ENCODE results near the gene ZDBF2.

ZDBF2 gene

DNA sequence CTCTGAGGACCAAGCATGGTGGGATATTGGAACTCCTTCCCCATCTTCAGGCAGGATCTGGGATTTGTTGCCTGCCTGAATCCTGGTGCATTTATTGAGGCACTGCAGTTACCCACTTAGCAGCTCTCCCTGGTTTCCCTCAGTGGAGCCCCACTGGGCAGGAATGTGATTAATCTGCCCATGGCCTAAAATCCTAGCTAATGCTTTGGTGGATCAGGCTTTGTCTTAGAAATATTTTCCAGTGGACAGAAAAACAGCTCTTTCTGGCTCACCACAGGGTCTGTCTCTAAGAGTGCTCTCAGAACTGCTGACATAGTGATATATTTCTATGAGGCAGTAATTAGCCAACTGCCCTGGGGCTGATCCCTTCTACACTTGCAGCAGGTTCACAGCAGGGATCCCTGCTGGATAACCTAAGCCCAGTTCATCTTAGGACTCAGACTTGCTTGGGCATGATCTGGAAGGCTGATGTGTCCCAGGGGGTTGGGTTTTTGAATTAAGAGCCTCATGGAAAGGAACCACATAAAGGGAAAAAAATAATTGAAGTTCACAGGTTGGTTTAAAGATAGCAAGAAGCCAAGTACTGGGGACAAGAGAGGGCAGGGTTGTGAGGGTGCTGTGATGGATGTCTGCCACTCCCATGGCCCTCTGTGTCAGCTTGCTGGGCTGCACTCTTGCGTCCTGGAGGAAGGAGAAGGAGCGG, 44.3 kb upstream of the ZDBF2 start (continued):
- TF ChIP-seq ZNF221 (tag by site-specific recombination; IDR thresholded peaks at IDR 0.05; ENCODE audit: borderline replicate concordance) (no peak), ZNF416 (tag by site-specific recombination; IDR thresholded peaks at IDR 0.05) (no peak), KLF1 (tag by site-specific recombination; IDR thresholded peaks at IDR 0.05) (no peak), ZNF530 (tag by site-specific recombination; IDR thresholded peaks at IDR 0.05; ENCODE audit: low read depth) (no peak), YY1 (tag by site-specific recombination; IDR thresholded peaks at IDR 0.05) (no peak), KLF10 (tag by site-specific recombination; IDR thresholded peaks at IDR 0.05) (peak; percentile 73), ZNF747 (tag by site-specific recombination; IDR thresholded peaks at IDR 0.05) (no peak), ZNF600 (tag by site-specific recombination; IDR thresholded peaks at IDR 0.05) (peak; percentile 89), ZNF23 (tag by site-specific recombination; IDR thresholded peaks at IDR 0.05; ENCODE audit: borderline replicate concordance) (no peak), ZNF501 (tag by site-specific recombination; IDR thresholded peaks at IDR 0.05) (peak; percentile 87; the same call in 1 of the 2 replicates), REPIN1 (tag by site-specific recombination; IDR thresholded peaks at IDR 0.05; ENCODE audit: low read depth) (no peak), TCF7L2 (IDR thresholded peaks at IDR 0.05; ENCODE audit: borderline replicate concordance, low read depth, low read length) (peak; percentile 97), IKZF3 (tag by site-specific recombination; IDR thresholded peaks at IDR 0.05) (peak; percentile 95), ZNF239 (tag by site-specific recombination; IDR thresholded peaks at IDR 0.05) (no peak), ZNF660 (tag by site-specific recombination; IDR thresholded peaks at IDR 0.05) (no peak), ZBTB1 (tag by site-specific recombination; IDR thresholded peaks at IDR 0.05) (0 out of 2 replicates have a peak, but pooled peaks have one; percentile 47), ZFP37 (tag by site-specific recombination; IDR thresholded peaks at IDR 0.05) (0 out of 2 replicates have a peak, but pooled peaks have one; percentile 45), ZEB2 (tag by site-specific recombination; IDR thresholded peaks at IDR 0.05) (peak; percentile 87), ZNF521 (tag by site-specific recombination; IDR thresholded peaks at IDR 0.05) (no peak), ZFP41 (tag by site-specific recombination; IDR thresholded peaks at IDR 0.05; ENCODE audit: borderline replicate concordance) (no peak), KLF9 (tag by site-specific recombination; IDR thresholded peaks at IDR 0.05; ENCODE audit: low read depth) (no peak), ZNF19 (tag by site-specific recombination; IDR thresholded peaks at IDR 0.05; ENCODE audit: low read depth) (no peak)
- TF ChIP-seq, protein P1, sequence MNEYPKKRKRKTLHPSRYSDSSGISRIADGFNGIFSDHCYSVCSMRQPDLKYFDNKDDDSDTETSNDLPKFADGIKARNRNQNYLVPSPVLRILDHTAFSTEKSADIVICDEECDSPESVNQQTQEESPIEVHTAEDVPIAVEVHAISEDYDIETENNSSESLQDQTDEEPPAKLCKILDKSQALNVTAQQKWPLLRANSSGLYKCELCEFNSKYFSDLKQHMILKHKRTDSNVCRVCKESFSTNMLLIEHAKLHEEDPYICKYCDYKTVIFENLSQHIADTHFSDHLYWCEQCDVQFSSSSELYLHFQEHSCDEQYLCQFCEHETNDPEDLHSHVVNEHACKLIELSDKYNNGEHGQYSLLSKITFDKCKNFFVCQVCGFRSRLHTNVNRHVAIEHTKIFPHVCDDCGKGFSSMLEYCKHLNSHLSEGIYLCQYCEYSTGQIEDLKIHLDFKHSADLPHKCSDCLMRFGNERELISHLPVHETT (tag by site-specific recombination; IDR thresholded peaks at IDR 0.05): peak; percentile 73; the same call in 1 of the 2 replicates
- TF ChIP-seq, protein P2, sequence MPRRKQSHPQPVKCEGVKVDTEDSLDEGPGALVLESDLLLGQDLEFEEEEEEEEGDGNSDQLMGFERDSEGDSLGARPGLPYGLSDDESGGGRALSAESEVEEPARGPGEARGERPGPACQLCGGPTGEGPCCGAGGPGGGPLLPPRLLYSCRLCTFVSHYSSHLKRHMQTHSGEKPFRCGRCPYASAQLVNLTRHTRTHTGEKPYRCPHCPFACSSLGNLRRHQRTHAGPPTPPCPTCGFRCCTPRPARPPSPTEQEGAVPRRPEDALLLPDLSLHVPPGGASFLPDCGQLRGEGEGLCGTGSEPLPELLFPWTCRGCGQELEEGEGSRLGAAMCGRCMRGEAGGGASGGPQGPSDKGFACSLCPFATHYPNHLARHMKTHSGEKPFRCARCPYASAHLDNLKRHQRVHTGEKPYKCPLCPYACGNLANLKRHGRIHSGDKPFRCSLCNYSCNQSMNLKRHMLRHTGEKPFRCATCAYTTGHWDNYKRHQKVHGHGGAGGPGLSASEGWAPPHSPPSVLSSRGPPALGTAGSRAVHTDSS (tag by site-specific recombination; IDR thresholded peaks at IDR 0.05): 0 out of 2 replicates have a peak, but pooled peaks have one; percentile 34
- TF ChIP-seq, protein P3, sequence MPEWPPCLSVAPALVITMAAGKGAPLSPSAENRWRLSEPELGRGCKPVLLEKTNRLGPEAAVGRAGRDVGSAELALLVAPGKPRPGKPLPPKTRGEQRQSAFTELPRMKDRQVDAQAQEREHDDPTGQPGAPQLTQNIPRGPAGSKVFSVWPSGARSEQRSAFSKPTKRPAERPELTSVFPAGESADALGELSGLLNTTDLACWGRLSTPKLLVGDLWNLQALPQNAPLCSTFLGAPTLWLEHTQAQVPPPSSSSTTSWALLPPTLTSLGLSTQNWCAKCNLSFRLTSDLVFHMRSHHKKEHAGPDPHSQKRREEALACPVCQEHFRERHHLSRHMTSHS (tag by site-specific recombination; IDR thresholded peaks at IDR 0.05): peak; percentile 44
- TF ChIP-seq, protein P4, sequence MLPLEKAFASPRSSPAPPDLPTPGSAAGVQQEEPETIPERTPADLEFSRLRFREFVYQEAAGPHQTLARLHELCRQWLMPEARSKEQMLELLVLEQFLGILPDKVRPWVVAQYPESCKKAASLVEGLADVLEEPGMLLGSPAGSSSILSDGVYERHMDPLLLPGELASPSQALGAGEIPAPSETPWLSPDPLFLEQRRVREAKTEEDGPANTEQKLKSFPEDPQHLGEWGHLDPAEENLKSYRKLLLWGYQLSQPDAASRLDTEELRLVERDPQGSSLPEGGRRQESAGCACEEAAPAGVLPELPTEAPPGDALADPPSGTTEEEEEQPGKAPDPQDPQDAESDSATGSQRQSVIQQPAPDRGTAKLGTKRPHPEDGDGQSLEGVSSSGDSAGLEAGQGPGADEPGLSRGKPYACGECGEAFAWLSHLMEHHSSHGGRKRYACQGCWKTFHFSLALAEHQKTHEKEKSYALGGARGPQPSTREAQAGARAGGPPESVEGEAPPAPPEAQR (tag by site-specific recombination; IDR thresholded peaks at IDR 0.05): no peak
